GM19397 (cell line): ENCODE measurements around the gene HIRIP3.
A peak's percentile ranks its signal among the peaks of the same experiment; 100 is the strongest.

Source experiments
- ATAC-seq: cut with Tn5 transposase; IDR thresholded peaks from one replicate; pipeline ENCODE4 v1.9.1; 2021; ENCODE audit warnings: mild to moderate bottlenecking, moderate library complexity; ENCODE audit not compliant: unreplicated experiment

HIRIP3 gene

DNA sequence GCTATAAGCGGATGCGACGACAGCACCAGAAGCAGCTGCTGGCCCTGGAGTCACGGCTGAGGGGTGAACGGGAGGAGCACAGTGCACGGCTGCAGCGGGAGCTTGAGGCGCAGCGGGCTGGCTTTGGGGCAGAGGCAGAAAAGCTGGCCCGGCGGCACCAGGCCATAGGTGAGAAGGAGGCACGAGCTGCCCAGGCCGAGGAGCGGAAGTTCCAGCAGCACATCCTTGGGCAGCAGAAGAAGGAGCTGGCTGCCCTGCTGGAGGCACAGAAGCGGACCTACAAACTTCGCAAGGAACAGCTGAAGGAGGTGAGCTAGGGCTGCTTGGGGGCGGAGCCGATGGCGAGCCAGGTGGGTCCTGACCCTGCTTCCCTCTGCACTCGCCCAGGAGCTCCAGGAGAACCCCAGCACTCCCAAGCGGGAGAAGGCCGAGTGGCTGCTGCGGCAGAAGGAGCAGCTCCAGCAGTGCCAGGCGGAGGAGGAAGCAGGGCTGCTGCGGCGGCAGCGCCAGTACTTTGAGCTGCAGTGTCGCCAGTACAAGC, 10.1 kb downstream of the HIRIP3 start:
- no peak for ATAC-seq

DNA sequence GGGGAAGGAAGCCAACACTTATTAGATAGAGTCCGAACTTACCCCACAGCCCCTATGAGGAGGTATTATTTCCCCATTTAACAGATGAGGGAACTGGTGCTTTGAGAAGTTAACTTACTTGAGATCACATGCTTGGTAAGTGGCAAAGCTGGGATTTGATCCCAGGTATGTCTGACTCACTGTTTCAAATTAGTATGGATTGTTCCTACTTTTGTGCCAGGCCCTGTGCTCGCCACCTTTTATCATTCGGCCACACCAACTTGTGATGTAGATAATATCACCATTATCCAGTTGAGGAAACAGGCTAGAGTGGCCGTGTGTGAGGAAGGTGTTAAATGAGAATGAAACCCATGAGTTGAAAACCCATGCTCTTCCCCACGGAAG, 10.7 kb downstream of the HIRIP3 start:
- no peak for ATAC-seq

DNA sequence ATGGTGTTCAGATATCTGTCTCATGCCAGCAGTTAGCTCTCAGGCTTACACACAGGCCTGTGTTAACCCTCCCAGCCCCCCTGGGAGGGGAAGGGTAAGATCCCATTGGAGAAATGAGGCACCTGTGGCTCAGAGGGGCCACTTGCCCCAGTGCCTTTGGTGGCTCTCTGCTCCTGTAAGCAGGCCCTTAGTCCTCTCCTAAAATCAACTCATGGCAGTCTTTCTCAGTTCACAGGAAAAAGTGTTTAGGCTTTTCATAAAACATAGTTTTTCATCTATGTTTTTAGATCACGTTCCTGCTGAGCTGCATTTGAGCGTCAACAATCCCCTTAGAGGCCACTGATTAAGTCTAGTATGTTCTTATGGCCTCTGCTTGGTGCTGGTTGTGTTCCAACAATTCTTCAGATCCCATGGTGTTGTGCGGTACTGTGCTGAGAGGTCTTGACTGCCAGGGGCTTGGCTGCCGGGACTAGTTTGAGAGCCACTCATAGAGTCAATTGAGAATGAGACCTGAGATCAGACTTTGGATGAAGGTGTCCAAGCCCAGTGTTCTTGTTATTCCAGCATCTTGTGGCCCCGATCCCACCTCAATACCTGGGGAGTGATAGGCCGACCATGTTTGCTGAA, 11.2 kb downstream of the HIRIP3 start:
- no peak for ATAC-seq

DNA sequence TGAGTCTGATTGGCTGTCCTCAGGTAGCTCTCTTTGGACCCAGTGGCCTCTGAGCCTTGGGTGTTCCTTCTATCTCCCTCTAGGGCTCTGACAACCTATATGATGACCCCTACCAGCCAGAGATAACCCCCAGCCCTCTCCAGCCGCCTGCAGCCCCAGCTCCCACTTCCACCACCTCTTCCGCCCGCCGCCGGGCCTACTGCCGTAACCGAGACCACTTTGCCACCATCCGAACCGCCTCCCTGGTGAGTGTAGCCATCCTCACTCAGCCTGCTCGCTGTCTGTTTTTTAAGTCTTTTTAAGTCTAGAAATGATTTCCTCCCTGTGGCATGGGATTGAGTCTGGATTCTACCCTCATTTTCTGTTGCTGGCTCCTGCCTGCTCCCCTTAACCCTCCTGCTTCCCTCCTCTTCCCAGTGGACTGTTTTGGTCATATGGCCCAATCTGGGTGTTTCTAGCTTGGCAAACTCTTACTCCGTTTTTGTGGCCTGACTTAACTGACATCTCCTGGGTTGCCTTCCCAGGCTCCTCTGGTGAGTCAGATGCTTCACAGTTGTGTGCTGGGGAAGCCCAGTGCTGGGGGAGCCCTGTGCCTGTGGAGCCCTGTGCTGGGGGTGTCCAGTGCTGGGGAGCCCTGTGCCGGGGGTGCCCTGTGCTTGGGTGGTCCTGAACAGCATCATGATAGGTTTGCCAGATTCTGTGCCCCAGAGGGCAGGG, 11.8 kb downstream of the HIRIP3 start:
- ATAC-seq: no peak

DNA sequence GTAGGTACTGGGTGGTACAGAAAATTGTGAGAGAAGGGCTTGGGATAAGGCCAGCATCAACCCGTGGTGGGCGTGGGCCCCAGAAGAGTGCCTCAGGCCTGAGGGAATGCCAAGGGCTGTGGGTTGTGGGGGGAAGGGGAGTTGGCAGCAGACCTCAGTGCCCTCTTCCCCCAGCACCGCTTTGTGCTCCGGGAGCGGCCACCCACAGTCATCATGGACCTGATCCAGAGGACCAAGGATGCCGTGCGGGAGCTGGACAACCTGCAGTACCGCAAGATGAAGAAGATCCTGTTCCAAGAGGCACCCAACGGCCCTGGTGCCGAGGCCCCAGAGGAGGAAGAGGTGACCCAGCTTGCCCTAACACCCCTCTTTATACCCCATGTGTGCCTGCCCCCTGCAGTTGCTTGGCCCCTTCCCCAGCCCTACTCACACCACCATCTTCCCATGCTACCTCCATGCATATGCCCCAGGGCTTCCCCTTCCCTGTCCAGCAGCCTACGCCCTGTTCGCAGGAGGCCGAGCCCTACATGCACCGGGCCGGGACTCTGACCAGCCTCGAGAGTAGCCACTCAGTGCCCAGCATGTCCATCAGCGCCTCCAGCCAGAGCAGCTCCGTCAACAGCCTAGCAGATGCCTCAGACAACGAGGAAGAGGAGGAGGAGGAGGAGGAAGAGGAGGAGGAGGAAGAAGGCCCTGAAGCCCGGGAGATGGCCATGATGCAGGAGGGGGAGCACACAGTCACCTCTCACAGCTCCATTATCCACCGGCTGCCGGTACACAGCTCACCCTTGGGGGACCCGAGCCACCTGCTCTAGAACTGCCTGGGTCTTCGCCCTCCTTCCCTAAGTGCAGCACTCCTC, 12.6 kb downstream of the HIRIP3 start:
- no peak for ATAC-seq

DNA sequence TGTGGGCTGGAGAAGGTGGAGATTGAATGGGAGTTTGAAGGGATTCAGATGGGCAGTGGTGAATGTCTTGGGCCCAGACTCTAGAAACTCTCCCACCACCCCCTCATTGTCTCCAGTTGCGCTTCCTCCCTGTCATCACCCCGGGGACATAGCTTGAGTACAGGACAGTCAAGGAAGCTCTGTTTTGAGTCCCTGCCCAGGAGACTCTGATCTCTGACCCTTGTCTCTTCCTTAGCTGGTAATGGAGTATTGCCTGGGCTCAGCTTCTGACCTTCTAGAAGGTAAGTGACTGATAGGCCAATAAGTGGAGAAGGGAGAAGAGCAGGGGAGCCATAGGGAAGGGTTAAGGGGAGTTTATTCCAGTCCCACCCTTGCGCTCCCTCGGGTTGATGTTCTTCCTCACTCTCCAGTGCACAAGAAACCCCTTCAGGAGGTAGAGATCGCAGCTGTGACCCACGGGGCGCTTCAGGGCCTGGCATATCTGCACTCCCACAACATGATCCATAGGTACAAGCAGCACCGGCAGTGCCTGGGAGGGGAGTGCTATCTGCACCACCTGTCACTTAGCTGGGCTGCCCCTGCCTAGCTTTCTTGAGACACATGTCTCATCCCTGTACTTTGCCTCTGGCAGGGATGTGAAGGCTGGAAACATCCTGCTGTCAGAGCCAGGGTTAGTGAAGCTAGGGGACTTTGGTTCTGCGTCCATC, 16.7 kb downstream of the HIRIP3 start:
- no peak for ATAC-seq

DNA sequence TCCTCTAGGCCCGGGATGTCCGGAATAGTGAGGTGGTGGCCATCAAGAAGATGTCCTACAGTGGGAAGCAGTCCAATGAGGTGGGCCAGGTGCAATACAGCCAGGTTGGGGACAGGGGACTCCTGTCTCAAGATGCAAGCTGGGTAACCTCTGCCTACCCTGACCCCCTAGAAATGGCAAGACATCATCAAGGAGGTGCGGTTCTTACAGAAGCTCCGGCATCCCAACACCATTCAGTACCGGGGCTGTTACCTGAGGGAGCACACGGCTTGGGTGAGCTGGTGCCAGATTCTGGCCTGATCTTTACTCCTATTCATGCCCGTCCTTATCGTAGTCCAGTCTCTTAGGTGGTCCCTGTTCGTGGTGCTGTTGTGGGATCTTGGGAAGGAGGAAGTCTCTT, 17.3 kb downstream of the HIRIP3 start:
- ATAC-seq: no peak

DNA sequence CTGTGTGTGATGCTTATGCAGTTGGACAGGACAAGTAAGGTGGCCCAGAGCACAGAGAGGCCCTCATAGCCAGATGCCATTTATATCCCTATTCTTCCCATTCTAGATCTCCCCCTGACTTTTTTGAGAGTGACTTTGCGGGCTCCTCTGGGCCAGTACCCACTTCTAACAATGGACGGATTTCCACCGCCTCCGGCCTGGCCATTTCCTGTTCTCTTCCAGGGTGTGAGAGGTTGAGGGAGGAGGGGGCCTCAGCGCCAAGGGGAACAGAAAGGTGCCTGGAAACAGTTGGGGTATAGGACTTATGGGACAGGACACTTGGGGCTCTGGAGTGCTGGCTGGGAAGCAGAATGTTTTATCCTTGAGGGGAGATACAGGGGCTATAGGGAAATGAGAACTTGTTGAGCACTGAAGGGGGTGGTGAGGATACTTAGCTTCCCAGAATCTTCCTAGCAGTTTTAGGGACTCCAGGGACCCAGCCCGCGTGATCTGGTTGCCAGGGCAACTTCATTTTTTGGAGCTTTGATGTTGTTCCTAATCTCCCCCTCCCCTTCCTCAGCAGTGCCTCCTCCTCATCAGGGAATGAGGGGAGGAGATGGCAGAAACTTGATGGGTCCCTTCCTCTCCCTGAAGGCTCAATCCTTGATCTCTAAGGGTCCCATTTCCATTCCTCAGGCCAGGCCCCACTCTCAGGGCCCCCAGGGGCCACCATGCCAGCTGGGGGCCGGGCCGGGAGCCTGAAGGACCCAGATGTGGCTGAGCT, 18.2 kb downstream of the HIRIP3 start:
- ATAC-seq: no peak

DNA sequence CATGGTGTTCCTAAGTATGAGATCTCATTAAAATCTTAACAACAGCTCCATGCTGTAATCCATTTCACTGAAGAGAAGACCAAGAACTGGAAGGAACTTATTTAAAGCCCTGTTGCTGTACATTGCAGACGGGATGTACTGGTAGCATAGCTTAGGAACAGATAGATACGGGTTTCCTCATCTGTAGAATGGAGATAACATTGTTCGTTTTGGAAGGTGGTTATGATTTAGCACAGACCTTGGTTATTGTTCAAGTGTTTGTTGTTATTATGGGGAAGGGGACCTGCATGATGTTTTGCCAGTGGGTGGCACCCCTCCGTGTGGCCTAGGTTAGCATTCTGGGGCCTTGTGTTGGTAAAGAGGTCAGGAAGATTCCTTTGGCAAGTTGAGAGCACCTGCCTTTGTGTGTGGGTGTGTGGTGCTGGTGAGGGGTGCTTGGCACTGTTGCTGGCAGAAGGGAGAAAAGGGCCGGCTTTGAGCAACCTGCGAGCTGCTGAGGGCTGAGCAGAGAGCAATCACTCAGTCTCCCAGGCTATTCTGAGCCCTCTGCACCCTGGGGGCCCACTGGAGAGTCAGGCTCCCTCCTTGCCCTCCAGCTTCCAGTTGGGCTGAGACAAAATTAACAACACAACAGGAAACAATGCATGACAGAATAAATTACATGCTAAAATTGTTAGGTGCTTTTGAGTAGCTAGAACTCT, 19.5 kb downstream of the HIRIP3 start:
- no peak for ATAC-seq

DNA sequence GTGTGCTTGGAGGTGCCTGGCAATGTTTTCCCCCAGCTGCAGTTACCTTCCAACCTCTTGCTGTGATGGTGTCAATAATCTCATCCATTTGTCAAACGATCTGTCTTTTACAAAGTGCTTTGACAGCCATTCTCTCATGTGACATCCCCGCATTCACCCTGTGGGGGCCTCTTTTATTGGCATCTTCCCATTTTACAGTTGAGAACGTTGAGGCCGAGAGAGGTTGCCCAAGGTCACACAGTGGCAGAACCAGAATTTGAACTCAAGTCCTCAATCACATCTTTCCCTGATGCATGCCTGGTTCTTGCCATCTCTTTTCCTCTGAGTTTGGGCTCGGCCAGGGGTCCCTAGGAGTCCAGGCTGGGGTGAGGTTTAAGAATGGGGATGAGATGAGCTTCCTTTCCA, 20.3 kb downstream of the HIRIP3 start:
- ATAC-seq: no peak

DNA sequence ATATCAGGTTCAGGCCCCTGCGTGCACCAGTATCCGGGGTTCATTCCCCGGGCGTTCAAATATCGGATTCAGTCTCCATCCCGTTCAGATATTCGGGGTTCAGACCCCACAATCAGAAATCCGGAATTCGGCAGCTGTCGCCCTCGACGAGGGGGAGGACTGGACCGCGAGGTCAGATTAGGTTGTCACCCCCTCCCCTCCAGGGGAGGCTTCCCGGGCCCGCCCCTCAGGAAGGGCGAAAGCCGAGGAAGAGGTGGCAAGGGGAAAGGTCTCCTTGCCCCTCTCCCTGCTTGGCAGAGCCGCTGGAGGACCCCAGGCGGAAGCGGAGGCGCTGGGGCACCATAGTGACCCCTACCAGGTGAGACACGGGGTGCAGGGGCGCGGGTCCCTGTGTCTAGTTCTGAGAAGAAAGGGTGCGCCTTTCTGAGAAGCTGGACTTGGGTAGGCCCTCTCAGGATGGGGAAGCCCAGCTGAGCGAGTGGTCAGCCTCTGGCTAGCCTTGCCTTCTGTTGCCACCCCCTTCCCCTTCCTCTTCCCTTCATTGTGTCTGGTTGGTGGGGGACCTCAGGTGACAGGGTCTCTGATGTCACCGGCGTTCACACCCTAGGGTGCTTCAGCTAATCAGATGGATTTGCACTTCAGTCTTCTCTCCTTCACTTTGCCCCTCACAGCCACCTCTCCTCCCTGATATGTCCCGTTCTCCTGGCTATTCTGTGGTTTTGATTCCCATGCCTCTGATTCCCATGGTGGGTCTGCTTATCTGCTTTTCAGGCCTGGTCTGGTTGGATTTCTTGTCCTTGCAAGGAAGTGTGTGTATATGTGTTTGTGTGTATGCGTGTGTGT, 20.9 kb downstream of the HIRIP3 start:
- ATAC-seq: no peak

DNA sequence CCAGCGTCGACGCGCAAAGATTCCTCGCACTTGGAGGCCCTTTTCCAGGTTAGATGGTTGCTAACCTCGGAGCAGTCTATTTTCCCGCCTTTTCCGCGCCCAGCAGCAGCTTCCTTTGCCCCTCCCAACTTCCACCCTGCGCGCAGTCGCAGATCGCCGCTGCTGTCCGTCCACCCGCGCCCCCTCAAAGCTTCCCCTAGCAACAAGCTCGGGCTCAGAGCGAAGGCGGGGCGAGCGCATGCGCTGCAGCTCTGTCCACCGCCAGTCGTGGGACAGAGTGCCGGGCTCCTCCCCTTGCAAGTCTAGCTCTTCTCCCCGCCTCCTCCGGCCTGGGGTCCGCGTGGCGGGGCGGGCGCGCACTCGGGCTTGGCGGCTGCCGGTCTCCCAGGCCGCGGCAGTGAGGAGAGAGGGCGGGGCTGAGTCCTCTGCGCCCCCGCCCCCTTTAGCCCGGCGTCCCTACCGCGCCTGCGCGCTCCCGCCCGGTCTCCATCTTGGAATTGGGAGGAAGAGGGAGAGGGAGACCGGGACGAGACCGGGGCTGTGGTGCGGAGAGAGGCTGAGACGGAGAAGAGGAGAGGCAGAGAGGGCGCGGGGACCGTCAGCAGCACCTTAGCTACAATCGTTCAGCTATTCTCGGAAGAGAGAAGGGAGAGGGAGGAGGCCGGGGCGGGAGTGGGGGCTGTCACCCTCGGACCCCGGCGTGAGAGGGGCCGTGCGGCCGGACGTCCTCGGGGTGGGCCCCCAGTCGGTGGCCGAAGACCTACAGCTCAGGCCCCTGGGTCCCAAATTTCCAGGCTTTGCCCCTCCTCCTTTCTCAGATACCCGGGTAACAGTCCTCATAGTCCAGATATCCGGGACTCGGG, 21.8 kb downstream of the HIRIP3 start, which contains the start of gene TAOK2:
Gene TAOK2, plus strand, starts transcription at position 485 of the 863 bp plus-strand sequence. CDS start 3,905 bp downstream, outside the sequence.
- ATAC-seq: peak; percentile 97

DNA sequence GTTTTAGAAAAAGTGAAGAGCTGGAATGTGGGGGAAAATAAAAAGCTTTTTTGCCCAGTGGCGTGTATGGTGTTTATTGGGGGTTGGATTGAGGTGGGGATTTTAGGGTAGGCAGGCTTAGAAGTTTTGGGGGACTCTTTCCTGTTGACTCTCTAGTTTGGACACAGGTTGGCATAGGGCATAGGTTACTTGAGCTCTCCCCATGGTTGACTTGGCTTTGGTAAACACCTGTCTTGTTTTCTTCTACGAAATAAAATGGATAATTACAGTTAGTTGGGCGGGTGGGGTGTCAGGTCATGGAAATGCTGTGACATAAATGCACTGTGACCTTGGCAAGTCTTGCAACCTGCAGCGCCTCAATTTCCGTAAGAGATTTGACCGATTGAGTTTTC, 22.4 kb downstream of the HIRIP3 start:
- ATAC-seq: no peak

DNA sequence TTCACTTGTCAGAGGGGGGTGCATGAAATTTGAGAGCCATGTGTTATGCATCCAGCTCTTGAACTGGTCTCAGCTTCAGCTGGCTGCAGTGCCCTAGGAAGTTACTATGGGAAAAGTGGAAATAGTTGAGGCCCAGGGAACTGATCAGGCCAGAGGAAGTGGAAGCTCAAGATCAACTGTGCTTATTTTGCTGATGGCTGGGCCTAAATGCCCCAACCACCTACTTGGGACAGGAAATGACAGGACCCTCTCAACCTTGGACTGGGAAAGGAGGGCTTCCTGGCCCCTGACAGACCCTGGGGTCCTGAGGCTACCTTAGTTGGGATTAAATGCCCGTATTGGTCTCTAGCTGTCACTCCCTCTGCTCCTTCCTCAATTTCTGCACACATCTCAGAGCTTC, 22.9 kb downstream of the HIRIP3 start:
- ATAC-seq: no peak

DNA sequence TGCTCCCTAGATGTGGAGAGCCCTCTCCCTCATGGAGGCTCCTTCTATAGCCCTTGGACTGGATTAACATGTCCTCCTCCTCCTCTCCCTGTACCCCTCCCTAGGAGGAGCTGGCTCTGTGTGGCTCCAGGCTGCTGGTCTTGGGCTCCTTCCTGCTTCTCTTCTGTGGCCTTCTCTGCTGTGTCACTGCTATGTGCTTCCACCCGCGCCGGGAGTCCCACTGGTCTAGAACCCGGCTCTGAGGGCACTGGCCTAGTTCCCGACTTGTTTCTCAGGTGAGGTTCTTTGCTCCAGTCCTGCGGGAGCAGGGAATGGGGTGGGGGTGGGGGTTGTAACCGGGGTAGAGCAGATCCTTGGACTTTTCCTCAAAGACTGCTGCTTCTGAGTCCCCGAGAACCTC, 24.1 kb downstream of the HIRIP3 start:
- no peak for ATAC-seq

DNA sequence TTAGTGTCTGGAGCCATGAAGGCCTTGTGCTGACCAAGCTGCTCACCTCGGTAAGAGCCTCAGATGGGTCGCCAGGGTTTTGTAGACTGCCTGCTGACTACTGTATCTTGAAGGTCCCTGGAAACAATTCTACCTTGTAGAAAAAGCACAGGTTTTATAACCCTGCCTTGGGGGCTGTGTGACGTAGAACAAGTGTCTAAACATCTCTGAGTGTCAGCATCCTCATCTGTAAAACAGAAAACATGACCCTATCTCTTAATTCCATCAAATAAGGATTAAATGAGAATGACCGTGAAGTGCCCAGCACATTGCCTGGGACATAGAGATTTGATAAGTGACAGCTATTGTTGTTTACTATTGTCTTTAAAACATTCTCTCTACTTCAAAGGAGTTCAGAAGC, 27.2 kb downstream of the HIRIP3 start:
- ATAC-seq: no peak

DNA sequence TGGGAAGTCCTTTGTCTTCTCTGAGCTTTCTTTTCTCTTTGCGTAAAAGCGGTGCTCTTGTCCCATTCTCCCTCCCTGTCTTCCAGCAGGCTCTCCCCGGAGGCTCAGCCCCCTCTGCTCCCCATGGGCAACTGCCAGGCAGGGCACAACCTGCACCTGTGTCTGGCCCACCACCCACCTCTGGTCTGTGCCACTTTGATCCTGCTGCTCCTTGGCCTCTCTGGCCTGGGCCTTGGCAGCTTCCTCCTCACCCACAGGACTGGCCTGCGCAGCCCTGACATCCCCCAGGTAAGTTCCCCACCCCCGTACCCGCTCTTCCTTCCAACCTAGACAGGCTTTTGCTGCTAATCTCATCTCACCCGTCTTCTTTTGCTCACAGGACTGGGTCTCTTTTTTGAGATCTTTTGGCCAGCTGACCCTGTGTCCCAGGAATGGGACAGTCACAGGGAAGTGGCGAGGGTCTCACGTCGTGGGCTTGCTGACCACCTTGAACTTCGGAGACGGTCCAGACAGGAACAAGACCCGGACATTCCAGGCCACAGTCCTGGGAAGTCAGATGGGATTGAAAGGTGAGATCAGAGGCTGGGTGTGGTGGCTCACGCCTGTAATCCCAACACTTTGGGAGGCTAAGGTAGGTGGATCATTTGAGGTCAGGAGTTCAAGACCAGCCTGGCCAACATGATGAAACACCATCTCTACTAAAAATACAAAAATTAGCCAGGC, 32.2 kb downstream of the HIRIP3 start:
- no peak for ATAC-seq
